HepG2 (cell line): ENCODE data around the gene ZFAND2B. TPM values are rescaled to one million over a fixed set of nuclear protein-coding genes. Genes with fewer than 3 reads are reported as not detected.

Source experiments
- AGO2 ChIP-seq: fragments of 200-400 bp; formaldehyde crosslinking; optimal IDR thresholded peaks from 2 replicates; pipeline ENCODE3; 2017; ENCODE audit warnings: mild to moderate bottlenecking, low read depth, low read length, moderate library complexity
- CERS6 ChIP-seq: sonication (generic); formaldehyde crosslinking; IDR thresholded peaks from 2 replicates; pipeline ENCODE4 v1.5.0; 2020; ENCODE audit warnings: missing genetic modification reagents
- GMEB1 ChIP-seq: sonication (generic); formaldehyde crosslinking; IDR thresholded peaks from 2 replicates; pipeline ENCODE4 v1.5.1; 2020; ENCODE audit warnings: missing genetic modification reagents, mild to moderate bottlenecking, borderline replicate concordance
- HES4 ChIP-seq: sonication (generic); formaldehyde crosslinking; IDR thresholded peaks from 2 replicates; pipeline ENCODE4 v1.9.0; 2021; ENCODE audit warnings: mild to moderate bottlenecking, missing genetic modification reagents, borderline replicate concordance
- HOXD1 ChIP-seq: sonication (generic); formaldehyde crosslinking; IDR thresholded peaks from 2 replicates; pipeline ENCODE4 v1.5.0; 2020; ENCODE audit warnings: missing genetic modification reagents
- KMT2A ChIP-seq: sonication (generic); formaldehyde crosslinking; IDR thresholded peaks from 2 replicates; pipeline ENCODE4 v1.4.0; 2020; ENCODE audit warnings: missing genetic modification reagents
- MTA1 ChIP-seq: sonication (generic); formaldehyde crosslinking; IDR thresholded peaks from 2 replicates; pipeline ENCODE4 v1.4.0; 2020; ENCODE audit warnings: missing genetic modification reagents, mild to moderate bottlenecking, borderline replicate concordance
- NBN ChIP-seq: fragments of 450-650 bp; conservative IDR thresholded peaks from 2 replicates; pipeline ENCODE4 v1.6.1; 2017
- NR2F6 ChIP-seq, 2 experiments: IDR thresholded peaks; 2 replicates each; pipeline ENCODE4 v1.6.1; 2016; ENCODE audit warnings: antibody characterized with exemption in 1 of 2, mild to moderate bottlenecking in 1 of 2
- PATZ1 ChIP-seq: sonication (generic); formaldehyde crosslinking; IDR thresholded peaks from 2 replicates; pipeline ENCODE4 v1.4.0; 2020; ENCODE audit warnings: missing genetic modification reagents
- POLR2AphosphoS5 ChIP-seq: IDR thresholded peaks from 2 replicates; pipeline ENCODE4 v1.6.1; 2012; ENCODE audit warnings: low read depth, low read length
- RNF2 ChIP-seq: fragments of 450-650 bp; conservative IDR thresholded peaks from 2 replicates; pipeline ENCODE4 v1.6.1; 2016; ENCODE audit warnings: low read depth
- SP4 ChIP-seq: sonication (generic); formaldehyde crosslinking; IDR thresholded peaks from 2 replicates; pipeline ENCODE4 v1.8.1; 2023; ENCODE audit warnings: mild to moderate bottlenecking, missing genetic modification reagents
- TRIM24 ChIP-seq: sonication (generic); formaldehyde crosslinking; IDR thresholded peaks from 2 replicates; pipeline ENCODE4 v1.8.0; 2022; ENCODE audit warnings: mild to moderate bottlenecking, missing genetic modification reagents
- ZMYM2 ChIP-seq: sonication (generic); formaldehyde crosslinking; IDR thresholded peaks from 2 replicates; pipeline ENCODE4 v1.8.0; 2022; ENCODE audit warnings: mild to moderate bottlenecking, missing genetic modification reagents
- ZNF296 ChIP-seq: sonication (generic); formaldehyde crosslinking; conservative IDR thresholded peaks from 2 replicates; pipeline ENCODE4 v1.5.0; 2020; ENCODE audit warnings: mild to moderate bottlenecking, missing genetic modification reagents
- ZNF382 ChIP-seq: sonication (generic); formaldehyde crosslinking; IDR thresholded peaks from 2 replicates; pipeline ENCODE4 v1.5.0; 2020; ENCODE audit warnings: missing genetic modification reagents, mild to moderate bottlenecking, borderline replicate concordance
- ZNF660 ChIP-seq: sonication (generic); formaldehyde crosslinking; IDR thresholded peaks from 2 replicates; pipeline ENCODE4 v1.5.1; 2020; ENCODE audit warnings: mild to moderate bottlenecking, low read depth, missing genetic modification reagents, borderline replicate concordance
- ZNF883 ChIP-seq: sonication (generic); formaldehyde crosslinking; IDR thresholded peaks from 2 replicates; pipeline ENCODE4 v1.5.1; 2020; ENCODE audit warnings: mild to moderate bottlenecking, missing genetic modification reagents; ENCODE audit errors: not compliant biosample characterization
- ZSCAN29 ChIP-seq: sonication (generic); formaldehyde crosslinking; conservative IDR thresholded peaks from 2 replicates; pipeline ENCODE4 v1.4.0; 2020; ENCODE audit warnings: mild to moderate bottlenecking, missing genetic modification reagents
- polyA plus RNA-seq, 8 experiments: library from polyadenylated mRNA; depleted of rRNA in 3 of 8; stranded (reverse) in 7 of 8; unstranded in 1 of 8; fragments of >200 nt; fragmentation: Illumina TruSeq in 4 of 8; extraction: Trizol in 4 of 8; gene quantifications; 2 replicates each; pipeline versions ENCODE4 v1.2.1 to v1.2.3, GENCODE V29; 2011 to 2016; ENCODE audit warnings: low read depth in 4 of 8, missing spikeins in 1 of 8, mixed read lengths in 1 of 8; ENCODE audit not compliant: insufficient read depth in 1 of 8
- total RNA-seq, 5 experiments: library from RNA; depleted of rRNA; stranded (reverse); fragments of >200 nt; fragmentation: Illumina TruSeq; extraction: Trizol; gene quantifications; 2 replicates each; pipeline ENCODE4 v1.2.3, GENCODE V29; 2016; ENCODE audit warnings: low read depth in 1 of 5
- TF ChIP-seq, protein P1 (sequence below): sonication (generic); formaldehyde crosslinking; IDR thresholded peaks from 2 replicates; pipeline ENCODE4 v1.5.0; 2020; ENCODE audit warnings: mild to moderate bottlenecking, missing genetic modification reagents

Gene ZFAND2B
- total and polyA plus RNA-seq, 2 of the 13 experiments (the other 11 are each of a cell fraction or from before 2014, with no cell fraction given): 53.3 to 115 TPM

GRCh38 chr2:219253753-219254589, 47.4 kb downstream of the ZFAND2B start, which contains the start of gene TUBA4A (continued):
- TF ChIP-seq NR2F6 (IDR thresholded peaks at IDR 0.05): no peak
- 0 out of 2 replicates have a peak, but pooled peaks have one; percentile 23 for TF ChIP-seq NR2F6 (CRISPR knock-in tag; IDR thresholded peaks at IDR 0.05)
- peak; percentile 97 for TF ChIP-seq PATZ1
- no peak for TF ChIP-seq ZNF296 (CRISPR knock-in tag)
- TF ChIP-seq POLR2AphosphoS5: peak; percentile 84
- 0 out of 2 replicates have a peak, but pooled peaks have one; percentile 46 for TF ChIP-seq ZMYM2 (CRISPR knock-in tag)
- peak; percentile 97 for TF ChIP-seq ZNF883 (CRISPR knock-in tag)
- 0 out of 2 replicates have a peak, but pooled peaks have one; percentile 69 for TF ChIP-seq RNF2
- no peak for TF ChIP-seq ZNF382 (CRISPR knock-in tag)
- TF ChIP-seq CERS6 (CRISPR knock-in tag): 0 out of 2 replicates have a peak, but pooled peaks have one; percentile 16
- peak; percentile 64 for TF ChIP-seq GMEB1 (CRISPR knock-in tag)
- TF ChIP-seq MTA1 (CRISPR knock-in tag): peak; percentile 59; the same call in 1 of the 2 replicates
- TF ChIP-seq HES4 (CRISPR knock-in tag): peak; percentile 31; the same call in 1 of the 2 replicates
- TF ChIP-seq ZSCAN29 (CRISPR knock-in tag): 0 out of 2 replicates have a peak, but pooled peaks have one; percentile 21
- peak; percentile 85 for TF ChIP-seq HOXD1 (CRISPR knock-in tag)
- peak; percentile 86 for TF ChIP-seq SP4 (CRISPR knock-in tag)
- TF ChIP-seq KMT2A (CRISPR knock-in tag): no peak
- no peak for TF ChIP-seq ZNF660 (CRISPR knock-in tag)
- TF ChIP-seq TRIM24: no peak
- peak; percentile 12 for TF ChIP-seq AGO2
- TF ChIP-seq NBN: no peak
- TF ChIP-seq, protein P1, sequence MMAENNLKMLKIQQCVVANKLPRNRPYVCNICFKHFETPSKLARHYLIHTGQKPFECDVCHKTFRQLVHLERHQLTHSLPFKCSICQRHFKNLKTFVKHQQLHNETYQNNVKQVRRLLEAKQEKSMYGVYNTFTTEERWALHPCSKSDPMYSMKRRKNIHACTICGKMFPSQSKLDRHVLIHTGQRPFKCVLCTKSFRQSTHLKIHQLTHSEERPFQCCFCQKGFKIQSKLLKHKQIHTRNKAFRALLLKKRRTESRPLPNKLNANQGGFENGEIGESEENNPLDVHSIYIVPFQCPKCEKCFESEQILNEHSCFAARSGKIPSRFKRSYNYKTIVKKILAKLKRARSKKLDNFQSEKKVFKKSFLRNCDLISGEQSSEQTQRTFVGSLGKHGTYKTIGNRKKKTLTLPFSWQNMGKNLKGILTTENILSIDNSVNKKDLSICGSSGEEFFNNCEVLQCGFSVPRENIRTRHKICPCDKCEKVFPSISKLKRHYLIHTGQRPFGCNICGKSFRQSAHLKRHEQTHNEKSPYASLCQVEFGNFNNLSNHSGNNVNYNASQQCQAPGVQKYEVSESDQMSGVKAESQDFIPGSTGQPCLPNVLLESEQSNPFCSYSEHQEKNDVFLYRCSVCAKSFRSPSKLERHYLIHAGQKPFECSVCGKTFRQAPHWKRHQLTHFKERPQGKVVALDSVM: peak; percentile 73
